NCI-H187 (cell line): Measurements from ENCODE around the gene ZNF362.

Source experiments
- DNase-seq, 2 experiments: peaks; one replicate each; lab custom pipeline; 2025; lab: John Stamatoyannopoulos, UW

The ZNF362 gene

DNA sequence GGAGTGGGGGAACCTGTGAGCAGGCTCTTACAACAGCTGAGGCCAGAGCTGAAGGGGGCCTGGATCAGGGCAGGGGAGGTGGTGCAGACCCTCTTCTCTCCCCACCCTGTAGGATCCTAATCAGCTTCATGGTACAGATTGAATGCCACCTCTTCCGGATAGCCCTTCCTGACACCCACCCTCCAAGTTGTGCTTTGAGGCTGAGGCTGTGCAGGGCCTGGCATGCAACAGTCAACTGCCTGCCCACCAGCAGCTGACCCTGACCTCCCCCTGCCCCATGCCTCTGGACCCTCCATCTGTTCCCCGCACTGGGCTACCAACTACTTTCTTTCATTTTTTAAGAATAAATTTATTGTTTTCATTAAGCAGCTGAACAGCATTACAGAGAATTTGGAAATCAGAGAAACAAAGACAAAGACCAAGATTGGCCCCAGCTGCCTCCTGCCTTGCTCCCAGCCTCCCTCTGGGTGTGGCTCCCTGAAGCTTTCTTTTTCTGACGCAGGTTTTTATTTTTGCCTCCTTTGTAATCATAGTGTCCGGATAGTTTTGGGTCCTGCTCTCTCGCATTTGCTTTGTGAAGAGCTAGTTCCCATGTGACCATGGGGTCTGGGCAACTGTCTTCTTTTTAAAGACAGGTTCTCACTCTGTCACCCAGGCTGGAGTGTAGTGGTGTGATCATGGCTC is 12.8 kb downstream of the ZNF362 start:
- no peak for DNase-seq

DNA sequence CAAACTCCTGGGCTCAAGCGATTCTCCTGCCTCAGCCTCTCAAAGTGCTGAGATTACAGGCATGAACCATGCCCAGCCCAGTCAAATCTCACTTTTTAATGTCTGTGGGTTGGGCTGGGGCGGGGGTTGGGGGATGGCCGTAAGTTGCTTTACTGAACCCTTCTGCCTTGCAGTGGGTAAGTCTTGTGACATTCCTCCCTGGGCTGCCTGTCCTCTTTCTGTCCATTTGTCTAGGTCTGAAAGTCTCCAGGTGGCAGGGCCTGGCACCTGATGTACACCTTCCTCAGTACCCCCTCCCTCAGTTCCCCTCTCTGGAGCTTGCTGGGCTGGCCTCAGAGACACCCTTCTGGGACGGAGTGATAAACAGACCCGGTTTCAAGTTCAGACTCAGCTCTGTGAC is 13.3 kb downstream of the ZNF362 start:
- DNase-seq, result no peak

DNA sequence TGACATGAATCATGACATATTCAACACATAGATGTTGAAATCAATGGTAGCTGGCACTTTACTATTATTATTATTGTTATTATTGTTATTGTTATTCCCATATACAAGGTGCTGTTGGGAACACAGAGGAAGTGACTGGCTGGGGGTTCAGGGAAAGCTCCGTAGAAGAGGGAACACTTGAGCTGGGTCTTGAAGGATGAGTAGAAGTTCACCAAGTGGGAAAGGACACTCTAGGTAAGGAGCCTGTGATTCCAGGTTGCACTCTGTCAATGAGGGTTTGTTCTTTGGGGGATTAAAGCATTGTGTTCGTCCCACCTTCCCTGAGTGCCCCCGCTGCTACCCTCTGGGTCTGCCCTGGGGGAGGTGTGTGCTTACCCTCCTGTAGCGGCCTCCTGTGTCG is 14.1 kb downstream of the ZNF362 start:
- no peak for DNase-seq

DNA sequence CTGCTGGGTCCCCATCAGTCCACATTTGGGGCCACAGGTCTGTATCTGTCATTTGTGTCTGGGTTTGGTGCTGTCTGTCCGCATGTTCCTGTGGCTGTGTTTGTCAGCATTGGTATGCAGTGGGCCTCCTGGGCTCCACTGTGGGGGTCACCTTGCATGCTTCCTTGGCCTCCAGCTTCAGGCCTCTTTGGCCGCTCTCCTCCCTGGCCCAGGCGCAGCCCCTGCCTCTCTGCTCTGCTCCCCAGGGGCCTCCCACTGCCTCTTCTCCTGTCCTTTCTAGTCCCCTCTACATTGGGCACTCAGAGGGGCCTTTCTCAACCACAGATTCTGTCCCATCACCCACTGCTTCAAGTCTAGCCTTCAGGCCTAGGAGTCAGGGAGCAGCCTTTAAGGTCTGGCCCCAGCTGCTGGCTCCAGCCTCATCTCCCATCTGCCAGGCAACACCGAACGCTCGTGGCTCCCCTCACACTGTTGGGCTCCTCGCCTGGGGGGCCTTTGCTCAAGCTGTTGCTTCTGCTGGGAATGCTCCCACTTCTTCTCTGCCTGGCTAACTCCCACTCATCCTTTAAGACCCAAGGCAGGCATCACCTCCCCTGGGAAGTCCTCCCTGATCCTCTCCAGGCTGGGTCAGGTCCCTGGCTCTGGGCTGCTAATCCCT is 14.6 kb downstream of the ZNF362 start:
- DNase-seq, result no peak

DNA sequence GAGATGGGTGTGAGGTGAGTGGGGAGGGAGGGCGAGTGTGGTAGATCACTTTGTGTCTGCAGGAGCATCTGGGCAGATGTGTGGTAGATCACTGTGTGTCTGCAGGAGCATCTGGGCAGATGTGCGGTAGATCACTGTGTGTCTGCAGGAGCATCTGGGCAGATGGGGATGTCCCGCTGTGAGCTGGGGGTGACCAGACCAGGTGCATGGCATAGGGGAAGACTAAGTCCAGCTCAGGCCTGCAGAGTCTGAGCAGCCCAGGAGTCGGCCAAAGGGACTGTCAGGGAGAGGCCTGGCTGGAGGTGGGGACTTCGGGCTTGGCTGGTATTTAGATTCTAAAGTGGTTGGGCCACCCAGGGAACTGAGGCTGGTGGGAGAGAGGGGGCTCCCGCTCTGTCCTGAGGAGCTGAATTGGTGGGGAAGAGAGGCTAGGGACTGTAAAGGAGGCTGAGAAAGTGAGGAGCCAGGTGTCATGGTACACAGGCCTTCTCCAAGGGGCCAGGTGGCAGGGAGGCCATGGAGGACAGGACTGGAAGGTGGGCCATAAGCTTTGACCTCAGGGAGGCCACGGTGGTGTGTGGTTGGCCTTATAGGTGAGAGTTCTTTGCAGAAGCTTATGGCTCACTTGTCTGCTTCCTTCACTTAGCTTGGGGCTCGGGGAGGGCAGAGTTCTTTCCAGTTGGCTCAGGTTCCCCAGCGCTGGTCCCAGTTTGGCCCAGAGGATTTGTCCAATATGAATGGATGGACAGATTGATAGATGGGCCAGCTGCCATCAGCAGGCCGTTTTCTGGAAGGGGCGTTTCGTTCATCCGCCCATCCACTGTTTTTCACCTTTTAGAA is 15.6 kb downstream of the ZNF362 start:
- no peak for DNase-seq

DNA sequence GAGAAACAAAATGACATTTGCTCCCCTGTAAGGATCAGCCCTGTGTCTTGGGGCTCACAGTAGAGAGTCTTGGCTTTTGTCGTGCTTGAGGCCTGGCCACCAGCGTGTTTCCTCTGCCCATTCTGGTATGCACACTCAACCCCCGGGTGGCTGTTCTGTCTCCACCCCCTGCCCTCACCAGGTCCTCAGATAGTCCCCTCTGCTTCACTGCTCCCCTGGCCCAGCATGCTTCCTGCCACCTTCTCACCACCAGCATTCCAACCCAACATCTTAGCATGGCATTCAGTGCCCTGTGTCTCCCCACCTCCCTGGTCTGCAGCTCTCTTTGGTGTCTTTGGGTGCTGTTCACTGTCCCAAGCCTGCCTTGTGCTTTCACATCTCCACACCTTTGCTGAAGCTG is 16.2 kb downstream of the ZNF362 start:
- DNase-seq, result no peak

DNA sequence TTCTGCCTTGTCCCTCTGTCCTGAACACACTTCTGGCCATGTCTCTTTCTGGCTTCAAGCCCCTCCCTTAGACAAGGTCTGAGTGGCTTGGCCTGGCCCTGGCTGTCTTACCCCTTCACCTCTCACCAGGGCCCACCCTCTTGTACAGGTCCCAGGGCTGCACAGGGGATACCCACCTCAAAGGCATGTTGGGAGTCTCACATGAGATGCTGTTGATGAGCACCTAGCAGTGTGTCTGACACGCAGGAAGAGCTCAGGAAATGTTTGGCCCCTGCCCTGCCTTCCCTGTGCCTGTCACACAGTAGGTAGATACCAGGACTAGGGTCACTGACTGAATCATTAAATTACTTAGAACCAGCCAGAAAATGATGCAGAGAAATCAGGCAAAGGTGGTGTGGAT is 16.6 kb downstream of the ZNF362 start:
- no peak for DNase-seq

DNA sequence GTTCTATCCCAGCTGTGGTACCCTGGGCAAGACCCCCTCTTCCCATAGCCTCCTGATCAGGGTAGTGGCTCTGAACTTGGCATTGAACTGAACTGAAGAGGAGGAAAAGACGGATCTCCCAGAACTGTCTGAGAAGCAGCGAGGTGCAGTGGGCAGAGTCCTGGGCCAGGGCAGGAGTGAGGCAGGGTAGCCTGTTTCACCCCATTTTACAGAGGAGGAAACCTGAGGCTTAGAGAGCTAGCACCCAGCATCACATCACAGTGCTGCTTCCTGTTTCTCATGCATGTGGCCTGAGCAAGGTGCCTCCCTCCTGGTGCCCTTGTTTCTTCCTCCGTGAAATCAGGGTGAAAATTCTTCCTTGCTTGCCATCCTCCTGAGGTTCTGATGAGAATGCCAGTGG is 17.1 kb downstream of the ZNF362 start:
- no peak for DNase-seq

DNA sequence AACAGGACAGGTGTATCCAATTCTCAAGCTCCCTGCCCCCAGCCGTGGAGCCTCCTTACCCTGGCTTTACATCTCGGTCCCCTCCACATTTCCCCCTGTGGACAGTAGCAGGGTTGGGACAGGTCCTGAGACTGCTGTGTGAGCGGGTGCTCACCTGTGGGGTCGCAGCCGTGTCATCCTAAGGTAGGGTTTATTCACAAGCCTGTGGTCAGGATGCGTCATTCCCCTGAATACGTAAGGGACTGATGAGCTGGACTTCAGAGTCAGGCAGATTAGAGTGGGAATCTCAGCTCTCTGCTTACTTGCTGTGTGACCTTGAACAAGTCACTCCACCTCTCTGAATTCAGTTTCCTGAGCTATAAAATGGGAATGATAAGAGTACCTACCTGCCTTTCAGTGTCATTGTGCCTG is 17.7 kb downstream of the ZNF362 start:
- DNase-seq, result no peak

DNA sequence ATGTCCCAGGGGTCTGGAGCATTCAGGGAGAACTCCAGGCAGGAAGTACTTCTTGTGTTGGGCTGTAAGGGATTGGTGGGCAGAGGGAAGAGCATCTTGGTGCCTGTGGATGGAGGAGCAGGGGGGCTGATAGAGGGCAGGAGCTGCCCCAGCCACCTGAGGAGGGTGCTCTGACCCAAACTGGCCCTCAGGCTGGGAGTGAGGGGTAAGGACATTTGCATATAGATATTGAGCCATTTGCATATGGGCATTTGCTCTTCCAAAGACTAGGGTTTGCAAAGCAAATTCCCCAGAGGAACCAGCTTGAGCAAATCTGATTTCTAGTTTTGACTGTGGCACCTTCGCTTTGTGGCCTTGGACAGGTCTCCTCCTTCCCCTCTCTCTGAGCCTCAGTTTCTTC is 18.2 kb downstream of the ZNF362 start:
- DNase-seq, result no peak

DNA sequence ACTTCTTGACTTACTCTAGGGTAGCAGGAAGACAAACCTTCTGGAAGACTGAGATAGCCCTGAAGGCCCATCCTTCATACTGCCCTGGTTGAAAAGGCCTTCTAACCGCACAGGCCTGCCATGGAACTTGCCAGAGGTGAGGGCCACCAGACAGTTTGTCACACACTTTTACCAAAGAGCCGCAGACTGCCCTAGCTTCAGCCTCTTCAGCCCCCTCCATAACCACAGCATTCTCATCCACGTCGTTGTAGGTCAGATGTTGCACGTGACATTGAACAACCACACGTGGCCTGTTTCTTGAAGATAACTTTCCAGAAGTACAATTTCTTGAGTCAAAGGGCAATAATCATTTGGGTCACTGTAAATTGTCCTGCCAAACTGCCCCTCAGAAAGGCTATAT is 18.9 kb downstream of the ZNF362 start:
- no peak for DNase-seq

DNA sequence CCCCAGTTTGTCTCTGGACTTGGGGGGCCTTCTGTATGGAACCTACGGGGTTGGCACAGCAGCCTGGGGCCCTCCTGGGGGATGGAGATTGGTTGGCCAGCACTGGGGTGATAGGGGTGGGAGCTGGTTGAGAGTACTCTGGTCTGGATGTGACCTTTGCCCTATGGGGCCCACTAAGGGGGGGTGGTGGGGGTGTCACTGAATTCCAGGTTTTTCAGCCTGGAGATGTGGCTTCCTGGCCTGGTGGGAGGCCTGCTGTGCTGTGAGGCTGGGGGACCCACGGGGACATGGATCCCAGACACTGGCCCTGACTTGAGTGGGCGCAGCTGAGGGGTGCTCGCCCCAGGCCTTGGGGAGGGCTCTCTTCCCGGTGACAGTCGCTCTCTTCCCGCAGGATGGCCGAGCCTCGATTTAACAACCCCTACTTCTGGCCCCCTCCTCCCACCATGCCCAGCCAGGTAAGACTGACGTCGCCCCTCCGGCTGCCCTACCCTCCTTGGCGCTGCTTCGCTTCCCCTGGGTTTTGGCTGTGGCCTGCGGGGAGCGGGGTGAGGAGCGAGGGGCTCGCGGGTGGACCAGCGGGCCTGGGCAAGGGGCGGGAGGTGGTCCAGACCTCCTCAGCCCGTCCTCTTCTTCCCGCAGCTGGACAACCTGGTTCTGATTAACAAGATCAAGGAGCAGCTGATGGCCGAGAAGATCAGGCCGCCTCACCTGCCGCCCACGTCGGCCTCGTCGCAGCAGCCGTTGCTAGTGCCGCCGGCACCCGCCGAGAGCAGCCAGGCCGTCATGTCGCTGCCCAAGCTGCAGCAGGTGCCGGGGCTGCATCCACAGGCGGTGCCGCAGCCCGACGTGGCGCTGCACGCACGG is 19.6 kb downstream of the ZNF362 start:
- DNase-seq, result no peak

DNA sequence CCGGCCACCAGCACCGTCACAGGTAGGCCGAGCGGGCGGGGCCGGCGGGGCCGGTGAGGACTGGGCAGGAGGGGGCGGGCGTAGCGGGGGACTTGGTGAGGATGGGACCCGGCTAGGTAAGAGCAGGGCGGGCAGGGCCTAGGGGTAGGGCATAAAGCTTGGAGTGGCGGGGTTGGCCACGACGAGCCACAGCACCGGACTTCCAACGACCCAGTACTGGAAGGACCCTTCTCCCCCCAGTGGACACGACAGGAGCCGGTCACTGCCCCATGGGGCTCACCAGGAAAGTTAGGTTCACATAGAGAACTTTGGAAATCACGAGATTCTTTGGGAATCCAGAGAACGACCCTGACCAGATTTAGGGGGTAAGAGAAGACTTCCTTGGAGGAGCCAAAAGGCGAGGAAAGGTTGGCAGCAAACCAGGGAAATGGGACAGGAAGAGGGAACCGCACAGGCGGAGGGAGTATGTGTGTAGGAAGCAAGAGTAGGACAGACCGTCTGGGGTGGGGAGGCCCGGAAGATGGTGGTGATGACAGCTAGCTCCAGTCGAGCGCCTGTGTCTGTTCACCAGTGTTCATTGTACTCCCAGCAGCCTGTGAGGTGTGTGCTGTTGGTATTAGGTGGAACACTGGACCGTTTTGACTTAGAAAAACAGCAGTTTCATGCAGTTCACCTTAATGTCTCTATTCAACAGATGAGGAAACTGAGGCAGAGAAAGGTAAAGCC is 20.4 kb downstream of the ZNF362 start:
- no peak for DNase-seq

DNA sequence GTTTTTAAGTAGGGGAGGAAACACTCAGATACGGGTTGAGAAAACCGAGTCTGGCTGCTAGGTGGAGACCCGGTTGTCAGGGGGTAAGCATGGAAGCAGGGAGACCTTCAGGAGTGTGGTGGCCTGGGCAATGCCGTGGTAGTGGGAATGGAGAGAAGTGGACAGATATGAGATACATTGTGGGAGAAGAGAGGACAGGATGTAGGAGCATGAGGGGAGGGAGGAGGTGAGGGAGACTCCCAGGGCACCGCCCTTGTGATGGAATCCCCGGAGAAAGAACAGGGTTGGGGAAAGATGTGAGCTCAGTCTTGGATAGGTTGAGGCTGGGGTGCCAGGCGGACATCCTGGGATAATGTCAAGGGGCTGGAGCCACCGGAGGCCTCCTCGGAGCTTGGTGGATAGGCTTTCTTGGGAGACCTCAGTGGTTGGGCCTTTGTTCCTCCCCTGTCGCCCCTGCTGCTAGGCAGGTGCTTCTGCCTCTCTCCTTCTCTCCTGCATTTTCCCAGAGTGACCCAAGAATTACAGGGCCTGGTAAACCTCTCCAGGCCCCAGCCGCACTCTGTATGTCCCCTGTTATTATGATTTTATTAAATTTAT is 21.3 kb downstream of the ZNF362 start:
- DNase-seq, result no peak

DNA sequence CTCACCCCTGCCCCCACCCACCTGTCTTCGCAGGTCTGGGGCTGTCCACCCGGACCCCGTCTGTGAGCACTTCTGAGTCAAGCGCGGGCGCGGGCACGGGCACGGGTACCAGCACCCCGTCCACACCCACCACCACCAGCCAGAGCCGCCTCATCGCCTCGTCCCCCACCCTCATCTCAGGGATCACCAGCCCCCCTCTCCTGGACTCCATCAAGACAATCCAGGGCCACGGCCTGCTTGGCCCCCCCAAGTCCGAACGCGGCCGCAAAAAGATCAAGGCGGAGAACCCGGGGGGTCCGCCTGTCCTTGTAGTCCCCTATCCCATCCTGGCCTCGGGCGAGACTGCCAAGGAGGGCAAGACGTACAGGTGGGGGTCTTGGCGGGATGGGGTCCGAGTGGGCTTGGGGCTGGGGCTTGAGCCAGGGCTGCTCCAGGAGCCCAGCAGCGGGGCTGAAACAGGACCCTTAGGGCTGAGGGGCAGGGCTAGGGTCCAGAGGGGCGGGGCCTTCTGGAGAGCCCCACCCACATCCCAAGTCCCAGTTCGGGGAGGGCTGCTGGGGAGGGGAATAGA is 23.9 kb downstream of the ZNF362 start:
- no peak for DNase-seq

DNA sequence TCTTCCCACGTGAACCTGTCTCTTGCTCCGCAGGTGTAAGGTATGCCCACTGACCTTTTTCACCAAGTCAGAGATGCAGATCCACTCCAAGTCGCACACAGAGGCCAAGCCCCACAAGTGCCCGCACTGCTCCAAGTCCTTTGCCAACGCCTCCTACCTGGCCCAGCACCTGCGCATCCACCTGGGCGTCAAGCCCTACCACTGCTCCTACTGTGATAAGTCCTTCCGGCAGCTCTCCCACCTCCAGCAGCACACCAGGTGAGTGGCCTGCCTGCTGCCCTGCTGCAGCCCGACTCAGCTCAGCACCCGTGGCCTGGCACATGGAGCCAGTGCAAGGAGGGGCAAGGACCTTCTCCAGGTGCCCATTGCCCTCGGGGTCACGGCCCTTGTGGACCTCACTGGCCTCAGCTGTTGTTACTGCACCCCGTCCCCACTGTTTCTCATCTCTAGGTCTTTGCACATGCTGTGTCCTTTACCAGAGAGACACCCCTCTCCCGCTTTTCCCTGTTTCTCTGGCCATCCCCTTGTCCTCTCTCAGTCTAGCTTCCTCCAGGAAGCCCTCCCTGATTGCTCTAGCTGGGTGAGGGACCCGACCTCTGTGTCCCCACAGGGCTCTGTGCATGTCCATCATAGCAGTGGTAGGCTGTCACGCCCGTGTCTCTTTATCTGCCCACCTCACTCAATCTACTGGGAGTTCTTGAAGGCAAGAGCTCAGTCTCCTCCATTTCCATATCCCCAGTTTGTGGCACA is 25.4 kb downstream of the ZNF362 start:
- DNase-seq, result no peak

DNA sequence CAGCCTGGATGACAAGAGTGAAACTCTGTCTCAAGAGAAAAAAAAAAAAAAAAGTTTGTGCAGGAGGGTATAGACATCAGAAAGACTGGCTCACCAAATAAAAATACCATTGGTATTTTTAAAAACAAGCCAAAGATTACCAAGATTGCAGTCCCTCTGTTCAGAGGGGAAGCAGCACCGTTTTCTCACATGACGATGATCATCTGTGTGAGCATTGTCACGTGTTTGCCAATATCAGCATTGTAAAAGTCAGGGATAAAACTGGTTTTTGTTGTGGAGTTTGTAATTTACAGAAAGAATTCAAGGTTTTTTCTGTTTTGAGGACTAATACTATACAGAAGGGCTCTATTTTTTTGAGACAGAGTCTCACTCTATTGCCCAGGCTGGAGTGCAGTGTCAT is 26.5 kb downstream of the ZNF362 start:
- no peak for DNase-seq

DNA sequence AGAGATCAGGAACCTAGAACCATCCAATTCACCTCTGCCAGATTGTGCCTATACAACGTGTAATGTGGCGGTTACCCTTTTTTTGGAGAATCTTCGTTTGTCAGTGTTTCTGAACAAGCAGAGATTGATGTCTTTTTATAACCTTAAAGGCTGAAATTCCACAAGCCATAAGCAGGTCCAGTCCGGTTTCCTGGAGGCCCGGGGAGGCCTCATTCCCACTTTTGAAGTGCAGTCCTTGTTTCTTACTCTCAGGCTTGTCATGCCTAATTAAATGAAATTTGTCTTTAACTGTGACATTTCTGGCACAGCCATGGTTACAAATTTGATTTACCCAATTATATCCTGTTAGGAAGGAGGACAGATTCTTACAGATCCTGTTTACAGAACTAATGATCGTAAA is 27.8 kb downstream of the ZNF362 start:
- DNase-seq, result no peak

DNA sequence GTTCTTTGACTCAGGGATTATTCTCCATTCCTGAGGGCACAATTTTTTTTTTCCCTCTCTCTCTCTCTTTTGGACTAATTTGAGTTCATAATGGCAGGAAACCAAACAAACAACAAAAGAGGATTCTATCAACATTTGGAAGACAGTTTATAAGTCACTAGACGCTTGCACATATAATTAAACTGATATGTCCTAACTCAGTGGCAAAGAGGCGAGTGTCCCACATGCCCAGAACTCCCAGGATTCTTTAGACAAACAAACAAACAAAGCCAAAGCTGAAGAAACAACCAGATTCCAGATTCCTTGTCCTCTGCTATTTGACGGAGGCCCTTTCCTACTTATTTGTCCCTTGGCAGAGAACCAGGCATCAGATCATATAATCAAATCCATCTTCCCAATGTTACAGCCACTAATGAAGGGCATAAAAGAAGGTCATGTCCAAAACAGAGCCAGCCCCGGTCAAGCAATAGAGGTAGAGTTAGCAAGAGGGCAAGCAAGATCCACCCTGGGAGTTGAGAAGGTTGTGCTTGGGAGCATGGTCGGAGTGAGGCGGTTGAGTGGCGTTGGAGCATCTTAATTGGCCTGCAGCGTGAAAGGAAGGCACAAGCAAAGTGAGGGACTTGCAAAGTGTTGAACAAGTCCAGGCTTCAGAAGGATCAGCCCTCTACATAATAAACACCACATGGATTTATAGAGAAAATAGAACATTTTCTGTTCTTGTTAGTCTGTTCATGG is 30.3 kb downstream of the ZNF362 start:
- no peak for DNase-seq
